H9 (cell line): ENCODE data around the gene DENND5A. TPM values are rescaled to one million over a fixed set of nuclear protein-coding genes. Genes with fewer than 3 reads are reported as not detected.

ENCODE experiments used
- DNase-seq: peaks from one replicate; pipeline ENCODE4 v3.0.0-alpha.2; 2017
- H2AFZ ChIP-seq: one replicate; pipeline ENCODE4 v1.6.1; 2013; ENCODE audit warnings: mild to moderate bottlenecking, low read length, control low read depth, moderate library complexity
- H2AK5ac ChIP-seq: 2 replicates; pipeline ENCODE4 v1.6.1; 2013; ENCODE audit warnings: low read length, control low read depth, mixed read lengths; ENCODE audit not compliant: insufficient read length
- H2BK120ac ChIP-seq: one replicate; pipeline ENCODE4 v1.6.1; 2013; ENCODE audit warnings: low read depth, mild to moderate bottlenecking, low read length, control low read depth, inconsistent platforms; ENCODE audit not compliant: poor library complexity, severe bottlenecking
- H2BK12ac ChIP-seq: 2 replicates; pipeline ENCODE4 v1.6.1; 2013; ENCODE audit warnings: low read length, control low read depth, mixed read lengths, low read depth; ENCODE audit not compliant: insufficient read length
- H2BK15ac ChIP-seq: 2 replicates; pipeline ENCODE4 v1.6.1; 2013; ENCODE audit warnings: low read depth, low read length, control low read depth
- H2BK20ac ChIP-seq: one replicate; pipeline ENCODE4 v1.6.1; 2013; ENCODE audit warnings: low read depth, mild to moderate bottlenecking, low read length, control low read depth, inconsistent platforms; ENCODE audit not compliant: poor library complexity, severe bottlenecking
- H2BK5ac ChIP-seq: 2 replicates; pipeline ENCODE4 v1.6.1; 2013; ENCODE audit warnings: low read length, control low read depth, mixed read lengths; ENCODE audit not compliant: insufficient read length
- H3K14ac ChIP-seq: 2 replicates; pipeline ENCODE4 v1.6.1; 2013; ENCODE audit warnings: low read length, control low read depth; ENCODE audit not compliant: insufficient read depth
- H3K18ac ChIP-seq: 2 replicates; pipeline ENCODE4 v1.6.1; 2013; ENCODE audit warnings: low read depth, mild to moderate bottlenecking, mixed read lengths, low read length, control low read depth; ENCODE audit not compliant: insufficient read length
- H3K23ac ChIP-seq: 2 replicates; pipeline ENCODE4 v1.6.1; 2013; ENCODE audit warnings: low read length, control low read depth, mixed read lengths, low read depth; ENCODE audit not compliant: insufficient read length
- H3K23me2 ChIP-seq: 2 replicates; pipeline ENCODE4 v1.6.1; 2013; ENCODE audit warnings: low read depth, mild to moderate bottlenecking, mixed read lengths, low read length, control low read depth; ENCODE audit not compliant: insufficient read length, poor library complexity, severe bottlenecking
- H3K27ac ChIP-seq: 2 replicates; pipeline ENCODE4 v1.5.1; 2013; ENCODE audit warnings: low read length, control low read depth, mixed read lengths, low read depth; ENCODE audit not compliant: insufficient read length
- H3K27me3 ChIP-seq: 2 replicates; pipeline ENCODE4 v1.6.1; 2013; ENCODE audit warnings: low read length, control low read depth, inconsistent platforms; ENCODE audit not compliant: insufficient read depth
- H3K4ac ChIP-seq: 2 replicates; pipeline ENCODE4 v1.6.1; 2013; ENCODE audit warnings: low read depth, mild to moderate bottlenecking, control low read depth, inconsistent platforms, low read length, moderate library complexity
- H3K4me1 ChIP-seq: 2 replicates; pipeline ENCODE4 v1.6.1; 2013; ENCODE audit warnings: low read length, control low read depth, inconsistent platforms; ENCODE audit not compliant: insufficient read depth
- H3K4me2 ChIP-seq: 2 replicates; pipeline ENCODE4 v1.6.1; 2013; ENCODE audit warnings: low read length, control low read depth, mixed read lengths; ENCODE audit not compliant: insufficient read length, insufficient read depth
- H3K56ac ChIP-seq: 2 replicates; pipeline ENCODE4 v1.6.1; 2013; ENCODE audit warnings: low read depth, mild to moderate bottlenecking, mixed read lengths, low read length, control low read depth; ENCODE audit not compliant: insufficient read length
- H3K79me1 ChIP-seq: 2 replicates; pipeline ENCODE4 v1.6.1; 2013; ENCODE audit warnings: low read depth, mild to moderate bottlenecking, moderate library complexity, low read length, control low read depth, inconsistent platforms; ENCODE audit not compliant: insufficient read depth, poor library complexity, severe bottlenecking
- H3K79me2 ChIP-seq: 2 replicates; pipeline ENCODE4 v1.6.1; 2013; ENCODE audit warnings: low read length, control low read depth, inconsistent platforms; ENCODE audit not compliant: insufficient read depth
- H3K9ac ChIP-seq: 2 replicates; pipeline ENCODE4 v1.6.1; 2013; ENCODE audit warnings: low read length, control low read depth, mixed read lengths; ENCODE audit not compliant: insufficient read length; ENCODE audit errors: extremely low read depth
- H3K9me3 ChIP-seq: one replicate; pipeline ENCODE4 v1.6.1; 2013; ENCODE audit warnings: low read depth, low read length, inconsistent platforms; ENCODE audit not compliant: control insufficient read depth
- H3T11ph ChIP-seq: one replicate; pipeline ENCODE4 v1.6.1; 2013; ENCODE audit warnings: mild to moderate bottlenecking, low read length, control low read depth, inconsistent platforms
- H4K20me1 ChIP-seq: one replicate; pipeline ENCODE4 v1.6.1; 2013; ENCODE audit not compliant: control insufficient read depth, insufficient read length, insufficient read depth
- H4K5ac ChIP-seq: 2 replicates; pipeline ENCODE4 v1.6.1; 2013; ENCODE audit warnings: low read depth, mild to moderate bottlenecking, mixed read lengths, low read length, control low read depth; ENCODE audit not compliant: insufficient read length
- H4K8ac ChIP-seq: replicated peaks from 2 replicates; pipeline ENCODE4 v1.6.1; 2013; ENCODE audit warnings: low read length, control low read depth, mixed read lengths, low read depth; ENCODE audit not compliant: insufficient read length
- H4K91ac ChIP-seq: 2 replicates; pipeline ENCODE4 v1.6.1; 2013; ENCODE audit warnings: low read depth, mild to moderate bottlenecking, moderate library complexity, mixed read lengths, low read length, control low read depth; ENCODE audit not compliant: insufficient read length
- H3K27ac Mint-ChIP-seq, 3 experiments: 2 replicates in 2 of 3; 3 replicates in 1 of 3; pipeline ENCODE4 v1.8.0; 2020 to 2021; ENCODE audit warnings: mixed read lengths in 3 of 3, mild to moderate bottlenecking in 1 of 3, moderate library complexity in 1 of 3
- H3K27me3 Mint-ChIP-seq: 2 replicates; pipeline ENCODE4 v1.8.0; 2021; ENCODE audit warnings: low read depth, mild to moderate bottlenecking, moderate library complexity, mixed read lengths
- H3K36me3 Mint-ChIP-seq, 3 experiments: 2 replicates in 2 of 3; 3 replicates in 1 of 3; pipeline ENCODE4 v1.8.0; 2020 to 2021; ENCODE audit warnings: low read depth in 3 of 3, mixed read lengths in 3 of 3; ENCODE audit not compliant: insufficient read depth in 1 of 3
- H3K4me1 Mint-ChIP-seq, 2 experiments: 2 replicates each; pipeline ENCODE4 v1.8.0; 2020; ENCODE audit warnings: mixed read lengths in 2 of 2
- H3K4me3 Mint-ChIP-seq, 2 experiments: 2 replicates in 1 of 2; 3 replicates in 1 of 2; pipeline ENCODE4 v1.8.0; 2020 to 2021; ENCODE audit warnings: mild to moderate bottlenecking in 2 of 2, mixed read lengths in 2 of 2, moderate library complexity in 1 of 2
- H3K9me3 Mint-ChIP-seq, 2 experiments: 2 replicates in 1 of 2; 3 replicates in 1 of 2; pipeline ENCODE4 v1.8.0; 2020; ENCODE audit warnings: mild to moderate bottlenecking in 2 of 2, mixed read lengths in 2 of 2, moderate library complexity in 1 of 2
- WGBS: extraction: QIAGEN DNeasy Blood & Tissue Kit; methylation state at CpG from one replicate; pipeline ENCODE4 v1.1.7; 2013; ENCODE audit warnings: missing lambda C conversion rate, low lambda C conversion rate, mixed read lengths; ENCODE audit not compliant: insufficient read length; ENCODE audit errors: extremely low coverage; 5-methylcytosine and 5-hydroxymethylcytosine counted together
- total RNA-seq: library from RNA; stranded (reverse); gene quantifications from 2 replicates; pipeline ENCODE4 v1.2.1, GENCODE V29; 2021
- TF ChIP-seq, protein P1 (sequence below): fragments of 200-600 bp; sonication (generic); conservative IDR thresholded peaks from 3 replicates; pipeline ENCODE4 v1.8.0; 2021; ENCODE audit warnings: antibody characterized with exemption, mild to moderate bottlenecking

DENND5A gene
- total RNA-seq, 1 experiment from 2014 or later: 59.6 TPM

DNA sequence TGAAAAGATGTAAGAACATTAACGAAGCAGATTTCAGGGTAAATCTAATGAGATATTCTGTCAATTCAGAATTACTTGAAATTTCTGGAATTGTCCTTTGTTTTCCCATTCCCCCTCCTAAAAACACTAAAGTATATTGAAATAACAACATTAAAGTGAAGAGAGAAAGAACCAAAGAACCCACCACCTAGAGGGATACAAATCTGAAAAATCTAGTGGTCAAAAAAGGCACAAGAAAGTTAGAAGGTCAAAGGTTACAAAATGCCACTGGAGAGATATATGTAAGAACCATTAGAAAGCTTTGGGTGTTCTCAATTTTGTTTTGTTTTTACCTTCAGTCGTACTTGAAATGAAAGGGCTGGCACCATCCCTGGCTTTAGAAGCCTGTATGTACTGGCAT, 57.9 kb downstream of the DENND5A start:
- Histone ChIP-seq H2AFZ (no peak overlapping the region), H2BK15ac (no peak overlapping the region)

More for the DNA sequence above, 57.9 kb downstream of the DENND5A start:
- Histone ChIP-seq H3K79me1 (peaks cover 5% of the 10 kb centered on the region), H3K79me2 (peaks cover 5% of the 10 kb centered on the region; the same call in 1 of the 2 replicates), H4K8ac (no peak overlapping the region), H4K91ac (no peak overlapping the region), H3K23me2 (no peaks in the 10 kb centered on the region), H2BK5ac (no peak overlapping the region), H3K56ac (no peak overlapping the region), H2AK5ac (no peak overlapping the region), H3T11ph (no peak overlapping the region), H3K18ac (no peak overlapping the region), H3K4me2 (no peak overlapping the region), H3K14ac (no peak overlapping the region), H3K9me3 (no peaks in the 10 kb centered on the region), H4K20me1 (no peaks in the 10 kb centered on the region), H3K4ac (no peak overlapping the region), H3K23ac (no peak overlapping the region), H2BK12ac (no peak overlapping the region), H3K4me1 (no peaks in the 10 kb centered on the region; the same call in 1 of the 2 replicates), H3K9ac (no peak overlapping the region), H2BK120ac (no peak overlapping the region), H2BK20ac (no peak overlapping the region), H3K27me3 (no peaks in the 10 kb centered on the region), H3K27ac (no peak overlapping the region), H4K5ac (no peak overlapping the region)
- WGBS: no CpG with 5 or more reads among the region's 2 CpGs
- Mint-ChIP-seq H3K4me3 (no peak overlapping the region), H3K9me3 (no peaks in the 10 kb centered on the region), H3K27me3 (no peaks in the 10 kb centered on the region), H3K36me3 (peaks cover 2 to 20% (median 17%) of the 10 kb centered on the region in 3 experiments; a peak in 5 of 7 replicates), H3K27ac (no peak overlapping the region), H3K4me1 (peaks cover 6 to 10% of the 10 kb centered on the region in 2 experiments)
- TF ChIP-seq, protein P1, sequence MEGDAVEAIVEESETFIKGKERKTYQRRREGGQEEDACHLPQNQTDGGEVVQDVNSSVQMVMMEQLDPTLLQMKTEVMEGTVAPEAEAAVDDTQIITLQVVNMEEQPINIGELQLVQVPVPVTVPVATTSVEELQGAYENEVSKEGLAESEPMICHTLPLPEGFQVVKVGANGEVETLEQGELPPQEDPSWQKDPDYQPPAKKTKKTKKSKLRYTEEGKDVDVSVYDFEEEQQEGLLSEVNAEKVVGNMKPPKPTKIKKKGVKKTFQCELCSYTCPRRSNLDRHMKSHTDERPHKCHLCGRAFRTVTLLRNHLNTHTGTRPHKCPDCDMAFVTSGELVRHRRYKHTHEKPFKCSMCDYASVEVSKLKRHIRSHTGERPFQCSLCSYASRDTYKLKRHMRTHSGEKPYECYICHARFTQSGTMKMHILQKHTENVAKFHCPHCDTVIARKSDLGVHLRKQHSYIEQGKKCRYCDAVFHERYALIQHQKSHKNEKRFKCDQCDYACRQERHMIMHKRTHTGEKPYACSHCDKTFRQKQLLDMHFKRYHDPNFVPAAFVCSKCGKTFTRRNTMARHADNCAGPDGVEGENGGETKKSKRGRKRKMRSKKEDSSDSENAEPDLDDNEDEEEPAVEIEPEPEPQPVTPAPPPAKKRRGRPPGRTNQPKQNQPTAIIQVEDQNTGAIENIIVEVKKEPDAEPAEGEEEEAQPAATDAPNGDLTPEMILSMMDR: no peak
- no peak for DNase-seq
